GM19372 (cell line): ENCODE results near the gene PBOV1.

Experiments used
- ATAC-seq: cut with Tn5 transposase; IDR thresholded peaks from one replicate; pipeline ENCODE4 v1.9.1; 2021; ENCODE audit warnings: mild to moderate bottlenecking, low read depth, moderate library complexity; ENCODE audit not compliant: unreplicated experiment

Gene PBOV1

GRCh38 chr6:138206862-138207261 is 11.4 kb downstream of the PBOV1 start:
- ATAC-seq: no peak

- no peak for ATAC-seq
These were observed 12.7 kb downstream of the PBOV1 start for GRCh38 chr6:138205437-138206094.

- ATAC-seq: no peak
These were observed 13.4 kb downstream of the PBOV1 start for GRCh38 chr6:138204792-138205384.

- no peak for ATAC-seq
These were observed 14.0 kb downstream of the PBOV1 start for GRCh38 chr6:138204303-138204702.

GRCh38 chr6:138203315-138203714 is 15.0 kb downstream of the PBOV1 start:
- no peak for ATAC-seq

GRCh38 chr6:138201836-138202235 is 16.5 kb downstream of the PBOV1 start:
- ATAC-seq: no peak

GRCh38 chr6:138198430-138199091 is 19.7 kb downstream of the PBOV1 start:
- no peak for ATAC-seq

GRCh38 chr6:138197570-138197969 is 20.7 kb downstream of the PBOV1 start:
- ATAC-seq: no peak

GRCh38 chr6:138196122-138196738 is 22.1 kb downstream of the PBOV1 start:
- ATAC-seq: no peak

- no peak for ATAC-seq
These were observed 24.0 kb downstream of the PBOV1 start for GRCh38 chr6:138194287-138194686.

GRCh38 chr6:138188278-138188941 is 29.9 kb downstream of the PBOV1 start:
- ATAC-seq: no peak

GRCh38 chr6:138187156-138187555 is 31.1 kb downstream of the PBOV1 start:
- ATAC-seq: no peak

GRCh38 chr6:138184230-138184629 is 34.1 kb downstream of the PBOV1 start:
- ATAC-seq: no peak

GRCh38 chr6:138183790-138184134 is 34.5 kb downstream of the PBOV1 start:
- ATAC-seq: no peak

GRCh38 chr6:138182939-138183789 is 35.1 kb downstream of the PBOV1 start:
- no peak for ATAC-seq

- no peak for ATAC-seq
These were observed 41.5 kb downstream of the PBOV1 start for GRCh38 chr6:138176652-138177232.

GRCh38 chr6:138175596-138175995 is 42.7 kb downstream of the PBOV1 start:
- no peak for ATAC-seq
